GM12891 (cell line): ENCODE measurements around the gene AQR.

Experiments
- PAX5 ChIP-seq: IDR thresholded peaks from 2 replicates; pipeline ENCODE4 v1.6.1; 2011; ENCODE audit warnings: low read length, moderate library complexity, mild to moderate bottlenecking; ENCODE audit not compliant: insufficient read depth, severe bottlenecking
- POLR2A ChIP-seq: IDR thresholded peaks from 2 replicates; pipeline ENCODE4 v1.6.1; 2011; ENCODE audit warnings: low read depth, low read length, control low read depth
- POLR2AphosphoS5 ChIP-seq: IDR thresholded peaks from 2 replicates; pipeline ENCODE4 v1.6.1; 2011; ENCODE audit warnings: low read depth, low read length, control low read depth
- SPI1 ChIP-seq: IDR thresholded peaks from 2 replicates; pipeline ENCODE4 v1.6.1; 2011; ENCODE audit warnings: low read depth, low read length, control low read depth
- TAF1 ChIP-seq: IDR thresholded peaks from 2 replicates; pipeline ENCODE4 v1.6.1; 2011; ENCODE audit warnings: low read depth, low read length, control low read depth

DNA sequence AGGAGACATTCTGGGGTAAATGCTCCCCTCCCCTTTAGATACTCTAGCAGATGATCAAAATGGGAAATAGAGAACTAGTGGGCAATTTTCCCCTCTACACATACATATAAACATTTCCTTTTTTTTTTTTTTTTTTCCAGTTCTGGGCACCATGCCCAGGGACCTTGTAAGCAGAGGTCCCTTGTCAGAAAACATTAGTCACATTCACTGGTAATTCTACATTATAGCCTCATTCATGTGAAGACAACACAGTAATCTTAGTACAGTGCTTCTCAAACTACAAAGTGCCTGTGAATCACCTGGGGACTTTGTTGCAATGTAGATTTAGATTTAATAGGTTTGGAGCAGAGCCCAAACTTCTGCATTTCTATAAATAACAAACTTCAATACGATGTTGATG, 114.1 kb downstream of the AQR start:
- TF ChIP-seq POLR2A (no peak), POLR2AphosphoS5 (no peak), TAF1 (no peak), PAX5 (no peak), SPI1 (no peak)
